Measurements from ENCODE around the gene PTGS1.

PTGS1 gene

GRCh38 chr9:122386311-122386872 is 15.6 kb downstream of the PTGS1 start:
- no peak for TF ChIP-seq CTCF (IDR thresholded peaks at IDR 0.05; ENCODE audit: insufficient read depth, low read length, poor library complexity, severe bottlenecking)
- DNase-seq (ENCODE audit: extremely low read depth, insufficient read length), result no peak

GRCh38 chr9:122387536-122387935 is 16.7 kb downstream of the PTGS1 start:
- Histone ChIP-seq H3K36me3 (ENCODE audit: control insufficient read depth, insufficient read depth, low read length) (no peaks in the 10 kb centered on the region), H3K27me3 (replicated peaks; ENCODE audit: control insufficient read depth, insufficient read depth, low read length) (no peaks in the 10 kb centered on the region), H3K4me3 (replicated peaks; ENCODE audit: low read depth, low read length) (no peak overlapping the region)
- TF ChIP-seq CTCF (IDR thresholded peaks at IDR 0.05; ENCODE audit: insufficient read depth, low read length, poor library complexity, severe bottlenecking), result no peak
- no peak for DNase-seq (ENCODE audit: extremely low read depth, insufficient read length)

More at GRCh38 chr9:122386311-122386872, 15.6 kb downstream of the PTGS1 start:
- no peaks in the 10 kb centered on the region for H3K36me3 ChIP-seq (ENCODE audit: control insufficient read depth, insufficient read depth, low read length)
- H3K27me3 ChIP-seq (replicated peaks; ENCODE audit: control insufficient read depth, insufficient read depth, low read length), result no peaks in the 10 kb centered on the region
- no peak overlapping the region for H3K4me3 ChIP-seq (replicated peaks; ENCODE audit: low read depth, low read length)

- Histone ChIP-seq H3K4me3 (replicated peaks; ENCODE audit: low read depth, low read length) (no peak overlapping the region), H3K27me3 (replicated peaks; ENCODE audit: control insufficient read depth, insufficient read depth, low read length) (no peaks in the 10 kb centered on the region), H3K36me3 (ENCODE audit: control insufficient read depth, insufficient read depth, low read length) (no peaks in the 10 kb centered on the region)
- DNase-seq (ENCODE audit: extremely low read depth, insufficient read length), result no peak
- TF ChIP-seq CTCF (IDR thresholded peaks at IDR 0.05; ENCODE audit: insufficient read depth, low read length, poor library complexity, severe bottlenecking), result no peak
Measured at GRCh38 chr9:122389195-122389594, 18.4 kb downstream of the PTGS1 start.

GRCh38 chr9:122389799-122390481 is 19.1 kb downstream of the PTGS1 start:
- DNase-seq (ENCODE audit: extremely low read depth, insufficient read length), result peak; percentile 42

GRCh38 chr9:122392284-122392683 is 21.5 kb downstream of the PTGS1 start:
- no peak for DNase-seq (ENCODE audit: extremely low read depth, insufficient read length)
- no peaks in the 10 kb centered on the region for H3K36me3 ChIP-seq (ENCODE audit: control insufficient read depth, insufficient read depth, low read length)
- H3K27me3 ChIP-seq (replicated peaks; ENCODE audit: control insufficient read depth, insufficient read depth, low read length), result no peaks in the 10 kb centered on the region
- no peak for TF ChIP-seq CTCF (IDR thresholded peaks at IDR 0.05; ENCODE audit: insufficient read depth, low read length, poor library complexity, severe bottlenecking)
- H3K4me3 ChIP-seq (replicated peaks; ENCODE audit: low read depth, low read length), result no peak overlapping the region

More at GRCh38 chr9:122389799-122390481, 19.1 kb downstream of the PTGS1 start:
- no peaks in the 10 kb centered on the region for H3K36me3 ChIP-seq (ENCODE audit: control insufficient read depth, insufficient read depth, low read length)
- TF ChIP-seq CTCF (IDR thresholded peaks at IDR 0.05; ENCODE audit: insufficient read depth, low read length, poor library complexity, severe bottlenecking), result no peak
- H3K4me3 ChIP-seq (replicated peaks; ENCODE audit: low read depth, low read length), result no peak overlapping the region
- no peaks in the 10 kb centered on the region for H3K27me3 ChIP-seq (replicated peaks; ENCODE audit: control insufficient read depth, insufficient read depth, low read length)

All from GM06990 (cell line).